NCI-H82 treated with DMSO at 0.1 percent for 48 hours (cell line): ENCODE measurements around the gene OR8D4.
"Not testable (repeated sequence)": the region's sequence is repeated elsewhere in the genome, so short reads cannot be mapped to it uniquely, and the experiment has no call there.

Source experiments
- DNase-seq: peaks from one replicate; lab custom pipeline; 2025; ENCODE audit not compliant: unreplicated experiment; lab: John Stamatoyannopoulos, UW

Gene OR8D4

GRCh38 chr11:123901867-123902266 lies at the start of gene OR8D4:
OR8D4 (plus strand) TSS chr11:123902167; CDS start chr11:123906432, 4,265 bp downstream.
- DNase-seq: no peak

GRCh38 chr11:123852321-123852720 lies 49.6 kb upstream of the OR8D4 start:
- no peak for DNase-seq

GRCh38 chr11:123853038-123853437 lies 48.9 kb upstream of the OR8D4 start:
- DNase-seq: no peak

GRCh38 chr11:123856444-123856843 lies 45.5 kb upstream of the OR8D4 start:
- no peak for DNase-seq

- DNase-seq: no peak
Measured at GRCh38 chr11:123859731-123860130, 42.2 kb upstream of the OR8D4 start.

GRCh38 chr11:123865293-123865692 lies 36.7 kb upstream of the OR8D4 start:
- not testable (repeated sequence) for DNase-seq

GRCh38 chr11:123867795-123868194 lies 34.2 kb upstream of the OR8D4 start:
- not testable (repeated sequence) for DNase-seq

GRCh38 chr11:123880912-123881311 lies 21.1 kb upstream of the OR8D4 start:
- DNase-seq: no peak

- no peak for DNase-seq
Measured at GRCh38 chr11:123885570-123885969, 16.4 kb upstream of the OR8D4 start, which contains the start of gene TMEM225. TMEM225 (minus strand) TSS chr11:123885670; CDS start chr11:123885425, 245 bp downstream.

GRCh38 chr11:123892031-123892430 lies 9.9 kb upstream of the OR8D4 start:
- no peak for DNase-seq

- no peak for DNase-seq
Measured at GRCh38 chr11:123899792-123900191, 2.2 kb upstream of the OR8D4 start.

- no peak for DNase-seq
Measured at GRCh38 chr11:123903932-123904331, 2.0 kb downstream of the OR8D4 start.

GRCh38 chr11:123904932-123905331 lies 3.0 kb downstream of the OR8D4 start:
- DNase-seq: no peak

- DNase-seq: no peak
Measured at GRCh38 chr11:123905826-123906225, 3.9 kb downstream of the OR8D4 start.

- DNase-seq: no peak
Measured at GRCh38 chr11:123920943-123921342, 19.0 kb downstream of the OR8D4 start.

- DNase-seq: no peak
Measured at GRCh38 chr11:123924027-123924426, 22.1 kb downstream of the OR8D4 start.

GRCh38 chr11:123939317-123939716 lies 37.4 kb downstream of the OR8D4 start, which contains the start of gene OR4D5:
OR4D5 (plus strand) TSS chr11:123939617; CDS start chr11:123939617, 0 bp downstream.
- DNase-seq: no peak

- DNase-seq: no peak
Measured at GRCh38 chr11:123942413-123942812, 40.4 kb downstream of the OR8D4 start.

GRCh38 chr11:123943738-123944137 lies 41.8 kb downstream of the OR8D4 start, which contains the start of gene OR6T1:
OR6T1 (minus strand) TSS chr11:123943838; CDS start chr11:123943838, 0 bp downstream.
- DNase-seq: no peak

GRCh38 chr11:123945132-123945531 lies 43.2 kb downstream of the OR8D4 start:
- DNase-seq: no peak

- DNase-seq: no peak
Measured at GRCh38 chr11:123956752-123957151, 54.8 kb downstream of the OR8D4 start.
